ENCODE data around the gene HIGD1C.

DNA sequence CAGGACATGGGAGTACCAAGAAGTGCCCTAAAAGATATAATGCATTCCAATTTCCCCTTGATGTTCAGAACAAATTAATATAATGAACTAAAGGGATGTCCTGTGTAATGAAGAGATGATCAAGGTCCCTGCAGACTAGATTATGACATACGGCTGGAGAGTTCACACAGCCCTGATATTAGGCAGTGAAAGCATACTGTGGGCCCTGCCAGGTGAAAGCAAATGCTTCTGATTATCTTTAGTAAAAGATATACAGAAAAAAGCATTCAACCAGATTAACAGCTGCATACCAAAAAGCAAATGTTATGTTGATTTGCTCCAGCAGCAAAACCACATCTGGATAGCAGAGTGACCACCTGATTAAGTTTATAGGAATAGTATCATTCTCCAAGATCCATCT is 12.1 kb downstream of the HIGD1C start:
- no peak for TF ChIP-seq EZH2 (IDR thresholded peaks at IDR 0.05; ENCODE audit: low read length, missing control alignments)
- TF ChIP-seq, protein P1, sequence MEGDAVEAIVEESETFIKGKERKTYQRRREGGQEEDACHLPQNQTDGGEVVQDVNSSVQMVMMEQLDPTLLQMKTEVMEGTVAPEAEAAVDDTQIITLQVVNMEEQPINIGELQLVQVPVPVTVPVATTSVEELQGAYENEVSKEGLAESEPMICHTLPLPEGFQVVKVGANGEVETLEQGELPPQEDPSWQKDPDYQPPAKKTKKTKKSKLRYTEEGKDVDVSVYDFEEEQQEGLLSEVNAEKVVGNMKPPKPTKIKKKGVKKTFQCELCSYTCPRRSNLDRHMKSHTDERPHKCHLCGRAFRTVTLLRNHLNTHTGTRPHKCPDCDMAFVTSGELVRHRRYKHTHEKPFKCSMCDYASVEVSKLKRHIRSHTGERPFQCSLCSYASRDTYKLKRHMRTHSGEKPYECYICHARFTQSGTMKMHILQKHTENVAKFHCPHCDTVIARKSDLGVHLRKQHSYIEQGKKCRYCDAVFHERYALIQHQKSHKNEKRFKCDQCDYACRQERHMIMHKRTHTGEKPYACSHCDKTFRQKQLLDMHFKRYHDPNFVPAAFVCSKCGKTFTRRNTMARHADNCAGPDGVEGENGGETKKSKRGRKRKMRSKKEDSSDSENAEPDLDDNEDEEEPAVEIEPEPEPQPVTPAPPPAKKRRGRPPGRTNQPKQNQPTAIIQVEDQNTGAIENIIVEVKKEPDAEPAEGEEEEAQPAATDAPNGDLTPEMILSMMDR (conservative IDR thresholded peaks at IDR 0.05 in 1 of 2, IDR thresholded peaks at IDR 0.05 in 1 of 2; ENCODE audit: low read depth in 1 of 2, low read length in 2 of 2), result no peak
